NCI-H2081 treated with DMSO at 0.1 percent for 48 hours (cell line): ENCODE measurements around the gene SPACDR.

ENCODE experiments used
- DNase-seq: peaks from one replicate; lab custom pipeline; 2025; lab: John Stamatoyannopoulos, UW

SPACDR gene

DNA sequence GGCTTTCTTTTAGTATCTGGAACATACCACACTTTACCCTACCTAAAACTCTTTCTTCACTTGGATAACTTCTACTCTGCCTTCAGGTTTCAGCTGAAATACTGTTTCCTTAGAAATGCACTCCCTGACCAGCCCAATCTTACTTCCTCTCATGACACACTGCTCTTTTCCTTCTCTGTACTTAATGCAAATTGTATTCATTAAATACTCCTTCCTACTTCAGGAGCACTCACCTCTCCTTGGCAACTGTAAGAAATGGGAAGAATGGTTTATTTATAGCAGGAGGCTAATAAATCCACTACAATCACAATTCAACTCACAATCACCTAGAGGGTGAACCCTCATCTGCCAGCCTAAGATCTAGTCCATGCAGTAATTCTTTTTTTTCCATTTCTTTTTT, 50.7 kb downstream of the SPACDR start:
- DNase-seq = no peak

DNA sequence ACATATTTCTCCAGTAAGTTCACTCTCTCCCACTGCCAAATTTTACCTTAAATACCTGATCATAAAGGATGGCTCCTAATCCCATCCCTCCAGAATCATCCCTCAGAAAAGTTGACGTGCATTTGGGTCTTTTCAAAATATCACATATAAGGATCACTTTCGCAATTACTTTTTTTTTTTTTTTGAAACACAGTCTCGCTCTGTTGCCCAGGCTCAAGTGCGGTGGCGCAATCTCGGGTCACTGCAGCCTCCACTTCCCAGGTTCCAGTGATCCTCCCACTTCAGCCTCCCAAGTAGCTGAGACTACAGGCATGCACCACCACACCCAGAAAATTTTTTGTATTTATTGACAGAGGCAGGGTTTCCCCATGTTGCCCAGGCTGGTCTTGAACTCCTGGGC, 53.0 kb downstream of the SPACDR start:
- DNase-seq = no peak

- no peak for DNase-seq
Measured at GRCh38 chr7:100407285-100408180, 56.5 kb downstream of the SPACDR start.

DNA sequence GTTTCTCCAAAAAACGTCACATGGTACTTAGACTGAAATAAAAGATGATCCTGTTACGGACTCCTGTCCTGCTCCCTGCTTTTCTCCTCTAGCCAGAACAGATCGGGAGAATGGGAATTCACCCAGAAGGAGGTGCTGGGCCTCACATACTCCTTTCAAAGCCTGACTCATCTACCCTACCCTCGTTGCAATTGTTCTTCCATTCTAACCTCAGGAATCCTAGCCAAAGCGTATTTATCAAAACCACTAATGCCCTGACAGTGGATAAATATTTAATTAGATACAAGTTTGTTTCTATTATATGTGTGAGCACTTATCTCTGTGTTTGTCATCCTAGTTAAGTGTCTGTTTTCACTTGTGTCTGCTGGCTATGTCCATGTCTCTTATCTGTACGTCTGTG, 57.3 kb downstream of the SPACDR start:
- DNase-seq = no peak
